Glutamatergic neuron (in vitro differentiated cells): ENCODE data around the gene OCIAD2. TPM values are rescaled to one million over a fixed set of nuclear protein-coding genes. Genes with fewer than 3 reads are reported as not detected.
A peak's percentile ranks its signal among the peaks of the same experiment; 100 is the strongest.

Source experiments
- DNase-seq: peaks from one replicate; pipeline ENCODE4 v3.0.0; 2022
- H3K27ac Mint-ChIP-seq: one replicate; pipeline ENCODE4 v1.8.0; 2020; ENCODE audit warnings: mild to moderate bottlenecking, mixed read lengths, inconsistent platforms; ENCODE audit not compliant: unreplicated experiment
- H3K27me3 Mint-ChIP-seq: one replicate; pipeline ENCODE4 v1.8.0; 2020; ENCODE audit warnings: mild to moderate bottlenecking, moderate library complexity, mixed read lengths, inconsistent platforms; ENCODE audit not compliant: unreplicated experiment
- H3K36me3 Mint-ChIP-seq: one replicate; pipeline ENCODE4 v1.8.0; 2020; ENCODE audit warnings: mild to moderate bottlenecking, mixed read lengths, inconsistent platforms; ENCODE audit not compliant: unreplicated experiment
- H3K4me1 Mint-ChIP-seq: one replicate; pipeline ENCODE4 v1.8.0; 2020; ENCODE audit warnings: mild to moderate bottlenecking, low read depth, mixed read lengths, inconsistent platforms; ENCODE audit not compliant: unreplicated experiment
- H3K4me3 Mint-ChIP-seq: one replicate; pipeline ENCODE4 v1.8.0; 2020; ENCODE audit warnings: mild to moderate bottlenecking, mixed read lengths, inconsistent platforms; ENCODE audit not compliant: unreplicated experiment
- H3K9me3 Mint-ChIP-seq: one replicate; pipeline ENCODE4 v1.8.0; 2020; ENCODE audit warnings: mild to moderate bottlenecking, moderate library complexity, mixed read lengths, inconsistent platforms; ENCODE audit not compliant: unreplicated experiment
- CTCF ChIP-seq: fragments of 200-600 bp; sonication (generic); IDR thresholded peaks from one replicate; pipeline ENCODE4 v1.5.0; 2021; ENCODE audit not compliant: partially characterized antibody, unreplicated experiment
- total RNA-seq: library from RNA; stranded (reverse); fragmentation: NEBNext Ultra II Directional; extraction: Animal tissue kit (Norgen Biotek cat#: 25700); gene quantifications from one replicate; pipeline ENCODE4 v1.2.1, GENCODE V29; 2021; ENCODE audit not compliant: unreplicated experiment

The OCIAD2 gene
- total RNA-seq, 1 donor from 2014 or later: 66.7 TPM

GRCh38 chr4:48904541-48905142, 1.9 kb downstream of the OCIAD2 start:
- Mint-ChIP-seq H3K36me3 (peaks cover 5% of the 10 kb centered on the region), H3K27me3 (peaks cover 5% of the 10 kb centered on the region), H3K27ac (no peak overlapping the region), H3K4me1 (peaks cover 3% of the 10 kb centered on the region), H3K9me3 (peaks cover 11% of the 10 kb centered on the region), H3K4me3 (peak overlapping the region; percentile 82)
- no peak for DNase-seq
- TF ChIP-seq CTCF: no peak

GRCh38 chr4:48904101-48904500, 2.5 kb downstream of the OCIAD2 start:
- Mint-ChIP-seq H3K27ac (no peak overlapping the region), H3K9me3 (peaks cover 11% of the 10 kb centered on the region), H3K36me3 (peaks cover 5% of the 10 kb centered on the region), H3K27me3 (peaks cover 5% of the 10 kb centered on the region), H3K4me3 (no peak overlapping the region), H3K4me1 (peaks cover 3% of the 10 kb centered on the region)
- no peak for TF ChIP-seq CTCF
- DNase-seq: no peak

GRCh38 chr4:48902266-48902665, 4.3 kb downstream of the OCIAD2 start:
- no peak overlapping the region for H3K4me3 Mint-ChIP-seq
- no peak for TF ChIP-seq CTCF
- peaks cover 11% of the 10 kb centered on the region for H3K9me3 Mint-ChIP-seq
- no peak for DNase-seq
- H3K27me3 Mint-ChIP-seq: peaks cover 5% of the 10 kb centered on the region
- H3K36me3 Mint-ChIP-seq: no peaks in the 10 kb centered on the region
- H3K27ac Mint-ChIP-seq: no peak overlapping the region
- peaks cover 3% of the 10 kb centered on the region for H3K4me1 Mint-ChIP-seq

GRCh38 chr4:48901196-48901595, 5.4 kb downstream of the OCIAD2 start:
- peaks cover 7% of the 10 kb centered on the region for H3K9me3 Mint-ChIP-seq
- H3K27ac Mint-ChIP-seq: no peak overlapping the region
- no peaks in the 10 kb centered on the region for H3K27me3 Mint-ChIP-seq
- no peaks in the 10 kb centered on the region for H3K4me1 Mint-ChIP-seq
- peaks cover 7% of the 10 kb centered on the region for H3K36me3 Mint-ChIP-seq
- TF ChIP-seq CTCF: no peak
- no peak overlapping the region for H3K4me3 Mint-ChIP-seq
- no peak for DNase-seq

GRCh38 chr4:48899950-48900349, 6.6 kb downstream of the OCIAD2 start:
- Mint-ChIP-seq H3K36me3 (peaks cover 7% of the 10 kb centered on the region), H3K27me3 (no peaks in the 10 kb centered on the region), H3K9me3 (peaks cover 5% of the 10 kb centered on the region), H3K4me1 (no peaks in the 10 kb centered on the region), H3K27ac (no peak overlapping the region), H3K4me3 (no peak overlapping the region)
- TF ChIP-seq CTCF: no peak
- DNase-seq: no peak
